Raji (cell line): ENCODE measurements around the gene PCDH9.

Source experiments
- POLR2A ChIP-seq: IDR thresholded peaks from 2 replicates; pipeline ENCODE4 v1.6.1; 2011; ENCODE audit warnings: low read depth, low read length, control low read depth; ENCODE audit not compliant: insufficient read depth

The PCDH9 gene

GRCh38 chr13:66328476-66328875 lies 901.7 kb downstream of the PCDH9 start:
- no peak for TF ChIP-seq POLR2A

GRCh38 chr13:66323745-66324347 lies 906.3 kb downstream of the PCDH9 start:
- TF ChIP-seq POLR2A: no peak

- TF ChIP-seq POLR2A: no peak
Measured at GRCh38 chr13:66322936-66323335, 907.2 kb downstream of the PCDH9 start.

GRCh38 chr13:66322193-66322740 lies 907.9 kb downstream of the PCDH9 start:
- TF ChIP-seq POLR2A: no peak

- TF ChIP-seq POLR2A: no peak
Measured at GRCh38 chr13:66314911-66315310, 915.2 kb downstream of the PCDH9 start.

GRCh38 chr13:66313413-66313812 lies 916.7 kb downstream of the PCDH9 start:
- TF ChIP-seq POLR2A: no peak

- TF ChIP-seq POLR2A: no peak
Measured at GRCh38 chr13:66312312-66313087, 917.6 kb downstream of the PCDH9 start.

- TF ChIP-seq POLR2A: no peak
Measured at GRCh38 chr13:66305961-66306617, 924.0 kb downstream of the PCDH9 start.

GRCh38 chr13:66301482-66301881 lies 928.7 kb downstream of the PCDH9 start:
- TF ChIP-seq POLR2A: no peak

GRCh38 chr13:66301006-66301405 lies 929.1 kb downstream of the PCDH9 start:
- TF ChIP-seq POLR2A: no peak

- TF ChIP-seq POLR2A: no peak
Measured at GRCh38 chr13:66296875-66297274, 933.3 kb downstream of the PCDH9 start.

- no peak for TF ChIP-seq POLR2A
Measured at GRCh38 chr13:66296328-66296727, 933.8 kb downstream of the PCDH9 start.

GRCh38 chr13:66275416-66275815 lies 954.7 kb downstream of the PCDH9 start:
- TF ChIP-seq POLR2A: no peak

- TF ChIP-seq POLR2A: no peak
Measured at GRCh38 chr13:66273011-66273410, 957.1 kb downstream of the PCDH9 start.

GRCh38 chr13:66266761-66267160 lies 963.4 kb downstream of the PCDH9 start:
- no peak for TF ChIP-seq POLR2A

GRCh38 chr13:66266348-66266747 lies 963.8 kb downstream of the PCDH9 start:
- TF ChIP-seq POLR2A: no peak
